Right atrium auricular region (tissue), 2 donors: ENCODE measurements around the gene NCBP1. TPM values are rescaled to one million over a fixed set of nuclear protein-coding genes. Genes with fewer than 3 reads are reported as not detected.
A peak's percentile ranks its signal among the peaks of the same experiment; 100 is the strongest.

ENCODE experiments used
- DNase-seq: peaks from one replicate; pipeline ENCODE4 v3.0.0-alpha.2; 2019; ENCODE audit warnings: low spot score
- H3K27ac ChIP-seq, 2 donors: fragments of 200-600 bp; sonication (generic); 1 replicate in 1 of 2; 2 replicates in 1 of 2; pipeline ENCODE4 v1.5.1; 2016 to 2019
- H3K27me3 ChIP-seq, 2 donors: fragments of 200-600 bp; sonication (generic); one replicate each; pipeline versions ENCODE4 v1.5.1 to v1.6.0; 2017 to 2019
- H3K36me3 ChIP-seq: fragments of 200-600 bp; sonication (generic); one replicate; pipeline ENCODE4 v1.5.1; 2016
- H3K4me1 ChIP-seq, 2 donors: fragments of 200-600 bp; sonication (generic); one replicate each; pipeline versions ENCODE4 v1.5.1 to v1.6.0; 2017 to 2019
- H3K4me3 ChIP-seq, 2 donors: fragments of 200-600 bp; sonication (generic); 1 replicate in 1 of 2; 2 replicates in 1 of 2; pipeline ENCODE4 v1.5.1; 2017 to 2019; ENCODE audit warnings: mild to moderate bottlenecking in 1 of 2, moderate library complexity in 1 of 2
- H3K9me3 ChIP-seq, 2 donors: fragments of 200-600 bp; sonication (generic); one replicate each; pipeline ENCODE4 v1.5.1; 2019
- CTCF ChIP-seq, 2 donors: fragments of 200-600 bp; sonication (generic); IDR thresholded peaks; one replicate each; pipeline ENCODE4 v1.5.1; 2019; ENCODE audit warnings: antibody characterized with exemption in 2 of 2
- total RNA-seq, 2 donors: library from RNA; depleted of rRNA; stranded (reverse); fragments of >200 nt; gene quantifications; one replicate each; pipeline ENCODE4 v1.1.0, GENCODE V29; 2016

The NCBP1 gene
- total RNA-seq, 2 donors from 2014 or later: 14.1 to 18.5 TPM

GRCh38 chr9:97660340-97660739 lies 26.7 kb downstream of the NCBP1 start:
- Histone ChIP-seq H3K4me1 (no peaks in the 10 kb centered on the region), H3K27me3 (no peaks in the 10 kb centered on the region), H3K9me3 (no peaks in the 10 kb centered on the region), H3K36me3 (peaks cover 70% of the 10 kb centered on the region), H3K27ac (peak overlapping the region in 1 of 2 donors; percentile 5), H3K4me3 (no peak overlapping the region)
- no peak for DNase-seq
- no peak for TF ChIP-seq CTCF (IDR thresholded peaks at IDR 0.05)

GRCh38 chr9:97660847-97661246 lies 27.2 kb downstream of the NCBP1 start:
- no peak for DNase-seq
- Histone ChIP-seq H3K27ac (peak overlapping the region in 1 of 2 donors; percentile 5), H3K27me3 (no peaks in the 10 kb centered on the region), H3K4me3 (no peak overlapping the region), H3K4me1 (no peaks in the 10 kb centered on the region), H3K36me3 (peaks cover 70% of the 10 kb centered on the region), H3K9me3 (no peaks in the 10 kb centered on the region)
- no peak for TF ChIP-seq CTCF (IDR thresholded peaks at IDR 0.05)

- no peak for DNase-seq
- Histone ChIP-seq H3K4me1 (no peaks in the 10 kb centered on the region), H3K9me3 (no peaks in the 10 kb centered on the region), H3K36me3 (peaks cover 88% of the 10 kb centered on the region), H3K27me3 (no peaks in the 10 kb centered on the region), H3K4me3 (no peak overlapping the region), H3K27ac (no peak overlapping the region)
- no peak for TF ChIP-seq CTCF (IDR thresholded peaks at IDR 0.05)
Observed at GRCh38 chr9:97665742-97666141, 32.1 kb downstream of the NCBP1 start.

- no peak overlapping the region for H3K27ac ChIP-seq
- no peak for DNase-seq
- H3K4me3 ChIP-seq: no peak overlapping the region
- no peaks in the 10 kb centered on the region for H3K4me1 ChIP-seq
- no peaks in the 10 kb centered on the region for H3K9me3 ChIP-seq
- TF ChIP-seq CTCF (IDR thresholded peaks at IDR 0.05): no peak
- peaks cover 98% of the 10 kb centered on the region for H3K36me3 ChIP-seq
- H3K27me3 ChIP-seq: no peaks in the 10 kb centered on the region
Observed at GRCh38 chr9:97666907-97667686, 33.5 kb downstream of the NCBP1 start.

- TF ChIP-seq CTCF (IDR thresholded peaks at IDR 0.05): no peak
- Histone ChIP-seq H3K27me3 (no peaks in the 10 kb centered on the region), H3K36me3 (peaks cover 98% of the 10 kb centered on the region), H3K27ac (no peak overlapping the region), H3K4me1 (no peaks in the 10 kb centered on the region), H3K9me3 (no peaks in the 10 kb centered on the region), H3K4me3 (no peak overlapping the region)
- DNase-seq: no peak
Observed at GRCh38 chr9:97668485-97668884, 34.9 kb downstream of the NCBP1 start.

- no peak for DNase-seq
- no peaks in the 10 kb centered on the region for H3K9me3 ChIP-seq
- TF ChIP-seq CTCF (IDR thresholded peaks at IDR 0.05): no peak
- no peak overlapping the region for H3K27ac ChIP-seq
- H3K36me3 ChIP-seq: peaks cover 98% of the 10 kb centered on the region
- H3K27me3 ChIP-seq: no peaks in the 10 kb centered on the region
- no peak overlapping the region for H3K4me3 ChIP-seq
- H3K4me1 ChIP-seq: no peaks in the 10 kb centered on the region
Observed at GRCh38 chr9:97670586-97670985, 37.0 kb downstream of the NCBP1 start.
